GM18951 (cell line): Measurements from ENCODE around the gene ARHGAP23.

ENCODE experiments used
- POLR2A ChIP-seq: IDR thresholded peaks from 4 replicates; pipeline ENCODE4 v1.6.1; 2011; ENCODE audit warnings: mild to moderate bottlenecking; ENCODE audit not compliant: insufficient read length, insufficient read depth; ENCODE audit errors: extremely low read depth
- in situ Hi-C: fragments of 300-500 bp; cut with MboI; formaldehyde crosslinking; loops from one replicate; pipeline ENCODE4 v1.12.0; 2022; ENCODE audit warnings: low sequenced_read_pairs, mixed read lengths, inconsistent platforms; ENCODE audit not compliant: unreplicated experiment

The ARHGAP23 gene

GRCh38 chr17:38440614-38441397 lies 12.5 kb downstream of the ARHGAP23 start:
- in situ Hi-C loops = no loop called here
- no peak for TF ChIP-seq POLR2A

DNA sequence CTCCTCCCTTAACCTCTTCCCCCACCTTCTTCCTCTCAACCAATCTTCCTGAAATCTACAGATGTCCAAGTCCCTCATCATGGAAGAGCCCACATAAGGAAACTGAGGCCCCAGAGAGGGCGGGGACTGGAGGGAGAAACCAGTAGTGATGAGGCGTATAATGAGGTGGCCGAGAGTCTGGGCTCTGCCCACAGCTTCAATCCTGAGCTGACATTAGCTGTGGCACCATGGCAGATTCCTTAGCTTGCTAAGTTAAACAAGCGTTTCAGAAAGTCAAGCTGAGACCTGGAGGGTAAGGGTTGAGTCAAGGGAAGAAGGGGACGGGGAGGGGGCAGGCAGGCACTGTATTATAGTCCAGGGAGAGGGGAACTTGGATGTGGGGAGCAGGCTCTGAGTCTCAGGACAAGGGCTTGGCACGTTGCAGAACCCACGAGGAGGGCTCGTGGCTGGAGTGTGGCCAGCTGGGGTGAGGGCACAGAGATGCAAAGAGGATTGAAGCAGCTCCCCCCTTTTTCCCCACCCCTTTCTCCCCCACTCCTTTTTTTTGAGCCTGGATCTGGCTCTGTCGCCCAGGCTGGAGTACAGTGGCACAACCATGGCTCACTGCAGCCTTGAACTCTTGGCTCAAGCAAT lies 13.3 kb downstream of the ARHGAP23 start:
- in situ Hi-C loops = no loop called here
- TF ChIP-seq POLR2A = no peak

- in situ Hi-C loops = no loop called here
- no peak for TF ChIP-seq POLR2A
Measured at GRCh38 chr17:38442548-38442947, 14.3 kb downstream of the ARHGAP23 start.

GRCh38 chr17:38443356-38444031 lies 15.2 kb downstream of the ARHGAP23 start:
- TF ChIP-seq POLR2A = no peak
- in situ Hi-C loops = no loop called here

DNA sequence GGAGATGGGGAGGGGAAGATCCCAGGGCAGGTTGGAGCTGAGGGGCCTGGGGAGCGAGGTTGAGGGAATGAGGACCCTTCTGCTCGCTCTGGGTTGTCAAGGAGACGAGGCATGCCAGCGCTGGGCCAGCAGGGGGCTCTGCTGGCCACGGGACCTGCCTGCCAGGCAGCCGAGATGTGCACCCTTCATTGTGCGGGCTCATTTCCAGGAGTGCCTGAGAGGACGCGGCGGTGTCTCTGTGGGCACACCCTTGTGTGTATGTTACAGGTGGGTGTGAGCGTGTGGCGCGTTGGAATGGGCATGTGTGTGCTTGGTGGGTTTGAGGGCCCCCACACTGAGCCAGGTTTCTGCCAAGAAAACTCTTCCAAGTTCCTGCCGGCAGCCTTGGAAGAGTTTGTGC lies 15.9 kb downstream of the ARHGAP23 start:
- in situ Hi-C loops = no loop called here

DNA sequence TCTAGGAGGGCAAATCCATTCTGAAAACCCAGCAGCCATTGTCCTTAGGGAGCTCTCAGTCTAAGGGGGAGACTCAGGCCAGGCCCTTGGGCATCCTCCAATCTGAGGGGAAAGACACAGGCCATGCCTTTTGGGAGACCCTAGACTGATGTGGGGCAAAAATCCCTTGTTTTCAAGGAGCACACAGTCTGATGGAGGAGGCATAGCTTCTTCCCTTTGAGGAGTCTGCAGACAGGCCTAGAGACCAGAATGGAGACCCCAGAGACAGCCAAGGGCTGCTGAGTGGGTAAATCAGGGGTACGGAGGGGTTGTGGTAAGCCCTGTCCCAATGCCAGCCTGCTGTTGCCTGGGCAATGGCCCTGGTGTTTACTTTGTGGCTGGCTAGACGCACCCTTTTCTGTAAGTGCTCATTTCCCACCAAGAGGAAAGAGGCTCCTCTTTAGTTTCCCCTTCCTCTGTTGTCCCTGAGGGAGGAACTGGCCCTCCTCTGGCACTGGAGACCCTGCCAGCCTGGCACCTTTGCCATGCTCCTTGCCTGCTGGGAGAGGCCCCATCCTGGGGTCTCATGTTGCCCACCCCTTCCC lies 19.3 kb downstream of the ARHGAP23 start:
- in situ Hi-C loops = no loop called here
- TF ChIP-seq POLR2A = no peak

More for the DNA sequence above, 15.9 kb downstream of the ARHGAP23 start:
- no peak for TF ChIP-seq POLR2A

DNA sequence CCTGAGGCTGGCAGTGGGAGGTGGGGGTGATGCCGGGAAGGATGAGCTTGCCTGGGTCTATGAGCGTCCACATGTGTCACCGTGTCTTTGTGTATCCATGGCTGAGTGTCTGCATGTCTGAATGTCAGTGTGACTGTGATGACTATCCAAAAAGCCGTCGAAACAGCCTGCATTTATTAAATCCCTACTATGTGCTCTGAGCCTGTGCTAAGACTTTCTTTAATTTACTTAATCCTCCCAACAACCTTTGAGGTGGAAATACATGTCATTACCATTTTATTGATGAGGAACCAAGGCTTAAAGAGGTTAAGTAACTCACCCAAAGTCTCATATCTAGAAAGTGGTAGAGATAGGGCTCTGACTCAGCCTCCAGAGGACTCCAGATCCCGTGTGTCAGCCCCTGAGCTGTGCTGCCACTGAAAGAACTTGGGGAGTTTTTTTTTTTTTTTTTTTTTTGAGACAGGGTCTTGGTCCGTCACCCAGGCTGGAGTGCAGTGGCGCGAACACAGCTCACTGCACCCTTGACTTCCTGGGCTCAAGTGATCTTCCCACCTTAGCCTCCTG lies 20.0 kb downstream of the ARHGAP23 start:
- TF ChIP-seq POLR2A = no peak
- in situ Hi-C loops = no loop called here

DNA sequence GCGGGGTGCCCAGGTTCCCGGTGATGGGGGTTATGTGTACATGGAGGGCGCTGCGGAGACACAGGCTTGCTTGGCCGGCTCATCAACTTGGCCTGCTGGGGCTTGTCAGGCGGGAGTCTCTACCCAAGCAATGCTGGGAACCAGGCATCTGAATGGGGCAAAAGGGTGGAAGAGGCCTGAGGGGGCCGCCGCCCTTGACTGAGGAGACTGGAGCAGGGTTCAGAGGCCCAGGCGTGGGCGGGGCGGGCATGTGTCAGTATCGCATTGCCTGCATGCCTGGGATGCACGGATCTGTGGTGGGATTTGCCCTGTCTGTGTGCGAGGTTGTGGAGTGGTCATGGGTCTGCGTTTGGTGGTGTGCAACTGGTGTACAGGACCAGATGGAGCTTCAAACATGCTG lies 21.1 kb downstream of the ARHGAP23 start:
- in situ Hi-C loops = no loop called here
- no peak for TF ChIP-seq POLR2A

DNA sequence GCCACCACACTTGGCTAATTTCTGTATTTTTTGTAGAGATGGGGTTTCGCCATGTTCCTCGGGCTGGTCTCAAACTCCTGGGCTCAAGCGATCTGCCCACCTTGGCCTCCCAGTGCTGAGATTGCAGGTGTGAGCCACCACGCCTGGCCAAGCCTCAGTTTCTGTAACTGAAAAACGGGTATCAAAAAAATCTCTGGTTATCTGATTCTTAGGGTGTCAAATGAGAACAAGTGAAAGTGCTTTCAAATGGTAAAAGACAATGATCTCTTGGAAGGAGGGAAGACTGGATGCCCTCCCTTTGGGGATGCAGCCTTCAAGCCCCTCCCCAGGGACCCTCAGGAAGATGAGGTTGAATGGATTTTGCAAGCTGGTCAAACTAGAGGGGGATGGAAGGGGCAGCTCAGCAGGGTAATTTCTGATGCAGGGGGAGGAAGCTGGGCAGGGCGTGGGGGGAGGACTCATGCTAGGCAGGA lies 22.3 kb downstream of the ARHGAP23 start:
- in situ Hi-C loops = no loop called here
- TF ChIP-seq POLR2A = no peak

DNA sequence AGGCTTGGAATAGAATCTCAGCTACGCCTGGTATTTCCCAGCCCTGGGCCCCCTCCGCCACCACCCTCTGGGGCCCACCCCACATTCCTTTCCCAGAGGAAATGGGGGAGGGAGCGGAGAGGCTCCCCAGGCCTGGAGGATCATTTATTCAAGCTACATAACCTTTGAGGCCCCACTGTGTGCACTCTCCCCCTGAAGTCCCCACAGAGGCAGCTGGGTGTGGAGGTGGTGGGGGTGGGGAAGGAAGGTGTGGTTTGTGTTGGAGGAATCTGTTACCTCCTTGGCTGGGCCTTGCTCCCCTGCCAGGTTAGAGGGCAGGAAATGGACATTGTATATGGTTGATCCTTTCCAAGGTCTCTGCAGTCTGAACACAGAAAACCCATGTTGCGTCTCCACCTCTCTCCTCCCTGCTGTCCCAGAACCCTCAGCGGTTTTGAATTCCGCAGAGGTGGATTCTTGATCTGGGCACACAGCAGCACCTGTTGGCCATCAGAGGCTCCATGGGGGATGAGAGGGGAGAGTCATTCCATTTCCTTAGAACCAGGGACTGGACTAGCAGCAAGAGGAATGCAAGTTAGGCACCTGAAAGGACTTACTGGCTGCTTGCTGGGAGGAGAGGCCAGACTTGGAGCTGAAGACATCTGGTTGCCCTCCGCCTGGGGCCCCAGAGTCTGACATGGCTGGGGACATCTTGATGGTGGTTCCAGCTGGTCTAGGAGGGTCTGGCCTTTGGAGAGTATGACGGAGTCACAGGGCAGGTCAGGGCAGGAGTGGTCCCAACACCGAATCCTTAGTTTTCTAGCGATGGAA lies 23.0 kb downstream of the ARHGAP23 start:
- no peak for TF ChIP-seq POLR2A
- in situ Hi-C loops = no loop called here

GRCh38 chr17:38451840-38452529 lies 23.7 kb downstream of the ARHGAP23 start:
- in situ Hi-C loops = no loop called here
- TF ChIP-seq POLR2A = no peak

GRCh38 chr17:38452719-38453118 lies 24.5 kb downstream of the ARHGAP23 start:
- in situ Hi-C loops = no loop called here
- no peak for TF ChIP-seq POLR2A
